ENCODE measurements around the gene NFE2L2.
"Not testable (repeated sequence)": the region's sequence is repeated elsewhere in the genome, so short reads cannot be mapped to it uniquely, and the experiment has no call there.

Gene NFE2L2

GRCh38 chr2:177188482-177189469 lies 75.8 kb downstream of the NFE2L2 start:
- DNase-seq = no peak

- no peak for DNase-seq
Measured at GRCh38 chr2:177187631-177188312, 76.8 kb downstream of the NFE2L2 start.

GRCh38 chr2:177186038-177186437 lies 78.5 kb downstream of the NFE2L2 start:
- not testable (repeated sequence) for DNase-seq

GRCh38 chr2:177184606-177185005 lies 79.9 kb downstream of the NFE2L2 start:
- no peak for DNase-seq

- DNase-seq = no peak
Measured at GRCh38 chr2:177183860-177184259, 80.7 kb downstream of the NFE2L2 start.
